Glomerular endothelial cell (primary cell): ENCODE measurements around the gene USP24. TPM values are rescaled to one million over a fixed set of nuclear protein-coding genes. Genes with fewer than 3 reads are reported as not detected.
"Not testable (repeated sequence)": the region's sequence is repeated elsewhere in the genome, so short reads cannot be mapped to it uniquely, and the experiment has no call there.

Experiments
- DNase-seq: peaks from one replicate; pipeline ENCODE4 v3.0.0-alpha.2; 2011; ENCODE audit warnings: low read depth, low spot score; ENCODE audit errors: extremely low read depth
- total RNA-seq: library from RNA; depleted of rRNA; stranded (reverse); fragments of >200 nt; gene quantifications from 2 replicates; pipeline ENCODE4 v1.2.3, GENCODE V29; 2015

Gene USP24
- total RNA-seq, 1 donor from 2014 or later: 28.2 TPM

DNA sequence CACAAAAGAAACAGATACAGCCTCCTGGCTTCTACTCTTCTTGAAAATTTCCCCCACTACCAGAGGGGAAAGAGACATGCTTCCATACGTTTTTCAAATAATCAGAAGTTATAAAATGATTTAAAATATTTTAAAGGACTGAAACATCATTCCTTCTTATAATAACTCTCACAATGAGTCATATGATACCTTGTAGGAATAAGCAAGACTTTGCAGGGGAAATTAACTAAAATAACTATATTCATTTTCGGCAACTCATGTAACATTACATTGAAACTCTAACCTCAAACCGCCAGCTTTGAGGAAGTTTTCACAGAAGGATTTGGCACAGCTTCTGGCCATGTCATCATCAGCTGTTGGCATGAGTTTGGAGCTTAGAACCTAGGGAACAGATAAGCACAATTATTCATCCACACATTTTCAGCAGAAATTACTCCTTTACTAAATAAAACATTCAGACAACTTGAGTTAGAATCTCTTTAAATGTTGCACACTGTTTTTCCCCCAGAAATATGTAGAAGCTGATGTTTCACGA lies 85.9 kb downstream of the USP24 start:
- DNase-seq: no peak

DNA sequence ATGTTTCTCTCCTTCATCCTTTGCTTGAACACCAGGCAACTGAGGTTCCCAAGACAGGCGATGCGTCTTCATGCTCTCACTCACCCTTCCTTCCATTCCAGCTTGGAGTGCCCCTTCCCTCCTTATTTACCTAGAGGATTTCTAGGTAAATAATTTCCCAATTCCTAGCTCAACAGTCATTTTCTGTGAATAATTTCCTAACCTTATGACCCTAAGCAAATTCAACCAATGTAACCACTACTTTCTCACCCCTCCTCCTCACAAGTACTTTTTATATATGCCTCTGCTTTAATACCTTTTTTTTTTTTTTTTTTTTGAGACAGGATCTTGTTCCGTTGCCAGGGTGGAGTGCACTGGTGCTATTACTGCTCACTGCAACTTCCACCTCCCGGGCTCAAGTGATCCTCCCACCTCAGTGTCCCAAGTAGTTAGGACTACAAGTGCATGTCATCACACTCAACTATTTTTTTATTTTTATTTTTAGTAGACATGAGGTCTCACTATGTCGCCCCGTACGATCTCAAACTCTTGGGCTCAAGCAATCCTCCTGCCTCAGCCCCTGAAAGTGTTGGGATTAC lies 86.7 kb downstream of the USP24 start:
- DNase-seq: no peak

DNA sequence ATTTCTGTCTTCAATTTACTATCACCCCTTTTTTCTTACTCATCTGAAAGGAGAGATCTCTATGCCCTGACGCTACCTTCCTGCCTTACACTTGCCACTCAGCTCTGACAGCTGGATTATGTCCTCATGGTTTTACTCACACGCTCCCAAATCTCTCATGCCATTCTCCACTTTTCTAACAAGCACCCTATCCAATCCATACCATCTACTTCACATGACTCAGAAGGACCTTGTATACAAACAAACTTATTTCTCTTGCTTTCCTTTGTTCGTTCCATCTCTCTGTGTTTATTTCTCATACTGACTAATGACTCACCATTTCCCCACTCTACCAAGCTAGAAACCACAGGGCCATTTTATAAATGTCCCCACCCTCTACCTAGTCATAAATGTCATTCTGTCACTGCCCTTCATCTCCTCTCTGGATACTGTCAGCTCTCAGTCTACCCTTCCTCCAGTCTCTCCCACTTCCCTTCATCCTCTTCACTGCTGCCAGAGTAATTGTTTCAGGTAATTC lies 87.3 kb downstream of the USP24 start:
- DNase-seq: no peak

DNA sequence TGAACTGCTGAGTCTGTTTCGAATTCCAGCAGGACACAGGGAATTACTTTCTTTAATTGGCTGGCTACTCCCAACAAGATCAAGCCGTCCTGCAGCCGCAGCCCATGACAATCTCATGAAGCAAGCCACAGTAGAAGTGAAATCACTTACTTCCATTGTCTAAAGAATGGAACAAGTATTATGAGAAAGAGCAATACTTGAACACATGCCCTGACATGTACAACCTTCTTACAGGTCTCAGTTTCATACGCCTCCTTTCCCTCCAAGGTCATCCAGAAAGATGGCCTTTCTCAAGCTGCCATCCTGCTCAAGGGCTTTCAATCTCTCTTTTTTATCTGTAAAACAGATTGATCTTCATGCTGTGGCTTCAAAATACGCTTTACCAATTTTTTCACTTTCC lies 90.7 kb downstream of the USP24 start:
- DNase-seq: no peak

DNA sequence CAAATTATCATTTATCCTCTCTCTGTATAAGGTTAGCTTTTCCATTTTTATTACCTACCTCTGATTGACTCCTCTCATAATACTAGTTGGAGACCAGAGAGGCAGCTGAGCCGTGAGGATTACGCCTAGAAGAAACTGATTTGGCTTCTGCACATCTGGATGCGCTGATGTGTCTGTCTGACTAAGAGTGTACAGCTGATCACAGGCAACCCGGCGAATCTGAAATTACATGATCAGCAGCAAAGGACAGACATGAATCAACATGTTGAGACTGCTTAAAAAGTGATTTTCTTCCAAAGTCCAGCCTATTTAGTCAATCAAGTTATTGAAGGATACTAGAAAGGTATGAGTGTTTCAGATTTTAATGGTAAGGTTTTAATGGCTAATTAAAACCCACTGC lies 94.6 kb downstream of the USP24 start:
- DNase-seq: no peak

DNA sequence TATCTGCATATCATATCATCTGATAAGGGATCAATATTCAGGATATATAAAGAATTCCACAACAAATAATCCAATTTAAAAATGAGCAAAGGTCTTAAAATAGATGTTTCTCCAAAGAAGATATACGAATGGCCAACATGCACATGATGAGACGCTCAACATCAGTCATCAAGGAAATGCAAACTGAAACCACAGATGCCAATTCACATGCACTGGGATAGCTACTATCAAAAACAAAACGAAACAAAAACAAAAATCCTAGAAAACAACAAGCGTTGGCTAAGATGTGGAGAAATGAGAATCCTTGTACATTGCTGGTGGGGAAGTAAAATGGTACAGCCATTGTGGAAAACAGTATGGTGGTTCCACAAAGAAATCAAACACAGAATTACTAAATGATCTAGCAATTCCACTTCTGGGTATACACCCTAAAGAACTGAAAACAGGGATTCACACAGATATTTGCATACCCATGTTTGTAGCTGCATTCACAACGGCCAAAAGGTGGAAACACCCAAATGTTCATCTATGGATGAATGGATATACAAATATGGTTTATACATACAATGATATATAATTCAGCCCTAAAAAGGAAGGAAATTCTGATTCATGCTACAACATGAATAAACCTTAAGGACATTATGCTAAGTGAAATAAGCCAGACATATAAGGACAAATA lies 96.4 kb downstream of the USP24 start:
- no peak for DNase-seq

DNA sequence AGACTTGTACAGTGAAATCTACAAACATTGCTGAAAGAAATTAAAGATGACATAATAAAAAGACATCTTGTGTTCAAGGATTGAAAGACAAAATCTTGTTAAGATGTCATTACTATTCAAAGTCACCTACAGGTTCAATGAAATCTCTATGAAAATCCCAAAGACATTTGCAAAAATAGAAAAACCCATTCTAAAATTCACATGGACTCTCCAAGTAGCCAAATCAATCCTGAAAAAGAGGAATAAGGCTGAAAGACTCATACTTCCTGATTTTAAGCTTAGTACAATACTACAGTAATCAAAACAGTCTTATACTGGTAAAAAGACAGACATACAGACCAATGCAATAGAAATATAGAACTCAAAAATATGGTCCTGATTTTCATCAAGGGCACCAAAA lies 97.2 kb downstream of the USP24 start:
- DNase-seq: no peak

DNA sequence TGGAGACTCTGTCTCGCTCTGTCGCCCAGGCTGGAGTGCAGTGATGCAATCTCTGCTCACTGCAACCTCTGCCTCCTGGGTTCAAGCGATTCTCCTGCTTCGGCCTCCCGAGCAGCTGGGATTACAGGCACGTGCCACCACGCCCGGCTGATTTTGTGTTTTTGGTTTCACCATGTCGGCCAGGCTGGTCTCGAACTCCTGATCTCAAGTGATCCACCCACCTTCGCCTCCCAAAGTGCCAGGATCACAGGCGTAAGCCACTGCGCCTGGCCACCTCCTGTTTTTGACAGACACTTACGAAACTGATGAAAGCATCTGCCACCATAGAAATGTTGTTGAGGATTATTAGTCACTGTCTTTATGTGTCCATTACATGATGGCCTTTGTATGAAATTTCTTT lies 106.2 kb downstream of the USP24 start:
- DNase-seq: not testable (repeated sequence)

DNA sequence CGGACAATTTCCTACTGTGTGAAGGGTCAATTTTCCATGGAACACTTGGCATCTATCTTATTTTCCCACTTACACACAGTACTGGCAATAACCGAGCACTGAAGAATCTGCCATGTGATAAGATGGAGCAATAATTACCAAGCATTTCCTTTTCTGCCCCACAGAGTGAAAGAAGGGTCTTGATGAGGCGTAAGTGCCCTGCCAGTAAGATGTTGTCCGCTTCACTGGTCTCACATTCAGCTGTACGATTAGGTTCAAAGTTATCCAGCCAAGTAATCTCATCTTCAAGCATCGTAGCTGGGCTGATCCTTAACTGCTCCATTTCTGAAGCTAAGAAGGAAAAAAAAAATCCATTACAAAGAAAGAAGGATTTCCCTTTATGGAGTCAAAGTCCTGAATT lies 108.1 kb downstream of the USP24 start:
- DNase-seq: no peak

DNA sequence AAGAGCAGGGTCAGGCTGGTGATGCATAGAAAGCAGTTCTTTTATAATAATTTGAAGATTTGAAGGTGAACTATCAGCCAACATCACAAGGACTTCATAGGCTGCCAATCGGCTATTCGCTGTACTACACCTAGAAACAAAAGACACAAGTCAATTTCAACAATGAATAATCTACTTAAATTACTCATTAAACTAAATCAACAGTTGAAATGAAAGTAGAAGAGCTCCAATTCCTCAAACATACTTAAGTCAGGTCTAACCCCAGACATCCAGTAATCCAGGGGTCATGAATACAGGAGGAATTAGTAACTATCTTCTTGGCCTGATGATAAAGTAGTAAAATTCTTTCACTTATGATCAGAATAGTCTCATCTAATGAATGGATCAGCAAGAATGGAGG lies 111.3 kb downstream of the USP24 start:
- no peak for DNase-seq

DNA sequence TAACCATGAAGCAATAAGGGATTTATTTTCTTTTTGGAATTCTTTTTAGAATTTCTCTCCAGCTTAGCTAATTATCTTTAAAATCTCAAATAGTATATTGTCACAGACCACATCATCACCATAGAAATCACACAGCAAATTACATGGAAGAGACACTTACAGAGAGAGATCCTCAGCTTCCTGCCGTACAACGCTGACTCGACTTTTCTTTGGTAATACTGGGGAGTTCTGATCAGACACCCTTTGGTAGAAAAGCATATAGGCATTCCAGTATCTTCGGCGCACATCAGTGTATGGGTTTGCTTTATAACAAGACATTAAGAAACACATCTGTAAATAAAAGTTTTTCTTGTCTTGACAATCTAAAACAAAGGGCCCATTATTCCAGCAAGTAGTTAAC lies 120.1 kb downstream of the USP24 start:
- no peak for DNase-seq

DNA sequence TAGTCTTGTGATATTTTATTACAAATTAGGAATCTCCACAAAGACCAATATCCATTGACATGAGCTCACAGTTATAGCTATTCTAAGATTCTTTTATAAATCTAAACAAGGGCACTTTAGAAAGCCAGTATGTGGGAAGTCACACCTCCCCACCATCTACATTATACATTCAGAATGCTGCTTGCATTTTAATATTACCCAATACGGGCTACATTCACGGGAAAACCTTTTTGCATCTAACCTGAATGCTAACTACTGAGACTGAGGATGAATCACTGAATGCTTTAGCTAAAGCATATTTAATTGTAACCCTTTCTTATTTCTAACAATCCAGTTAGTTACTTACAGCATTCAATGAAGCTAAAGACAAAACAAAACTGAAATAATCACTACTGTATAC lies 122.7 kb downstream of the USP24 start:
- DNase-seq: no peak

DNA sequence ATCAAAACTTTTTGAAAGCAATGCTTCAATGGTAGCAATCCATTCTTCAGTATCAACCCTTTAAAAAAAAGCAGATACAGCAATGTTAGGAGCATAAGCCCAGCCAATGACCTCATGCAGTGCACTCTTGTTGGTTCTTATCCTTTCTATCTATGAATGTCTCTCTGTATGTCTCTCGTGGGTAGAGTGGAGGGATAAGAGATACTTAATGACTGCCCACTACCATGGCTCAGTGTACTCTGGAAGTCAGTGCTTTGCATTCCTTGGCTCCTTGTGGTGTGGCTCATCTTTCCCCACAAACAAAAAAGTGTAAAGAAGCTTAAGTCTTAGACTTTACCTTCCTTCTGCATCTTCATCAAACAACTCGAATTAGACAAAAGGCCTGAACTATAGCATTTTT lies 125.5 kb downstream of the USP24 start:
- no peak for DNase-seq

DNA sequence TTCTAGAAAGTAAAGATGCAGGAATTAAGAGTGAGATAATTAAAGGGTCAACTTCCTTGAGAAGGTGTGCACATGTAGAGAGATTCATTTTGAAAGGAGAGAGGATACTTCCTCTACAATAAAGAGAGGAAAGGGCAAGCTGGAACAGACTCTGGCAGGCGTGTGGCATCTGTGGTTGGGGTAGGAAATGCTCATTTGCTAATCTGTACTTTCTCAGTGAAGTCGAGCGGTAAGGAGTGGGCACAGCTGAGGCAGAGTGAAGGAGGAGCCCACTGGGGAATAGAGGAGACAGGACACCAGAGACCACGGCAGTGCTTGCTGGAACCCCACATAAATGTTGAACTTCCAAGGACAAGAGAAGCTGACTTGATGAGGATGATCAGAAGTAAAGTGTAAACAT lies 126.8 kb downstream of the USP24 start:
- DNase-seq: no peak

DNA sequence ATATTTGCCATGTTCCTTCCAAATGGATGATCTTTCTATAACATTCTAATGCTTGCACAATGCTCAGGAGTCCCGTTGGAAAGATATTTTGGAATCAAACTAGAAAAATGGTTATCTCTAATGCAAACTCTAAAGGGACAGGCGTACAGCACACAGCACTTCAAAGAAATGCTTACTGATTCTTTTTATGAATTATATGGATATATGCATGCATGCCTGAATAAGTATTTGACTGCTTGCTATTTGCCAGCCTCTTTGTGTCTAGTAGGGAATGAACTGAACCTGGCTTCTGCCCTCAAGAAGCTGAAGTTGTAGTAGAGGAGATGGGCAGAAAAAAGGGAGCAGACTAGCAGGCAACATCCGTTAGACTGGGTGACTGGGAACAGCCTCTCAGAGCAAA lies 127.7 kb downstream of the USP24 start:
- no peak for DNase-seq

DNA sequence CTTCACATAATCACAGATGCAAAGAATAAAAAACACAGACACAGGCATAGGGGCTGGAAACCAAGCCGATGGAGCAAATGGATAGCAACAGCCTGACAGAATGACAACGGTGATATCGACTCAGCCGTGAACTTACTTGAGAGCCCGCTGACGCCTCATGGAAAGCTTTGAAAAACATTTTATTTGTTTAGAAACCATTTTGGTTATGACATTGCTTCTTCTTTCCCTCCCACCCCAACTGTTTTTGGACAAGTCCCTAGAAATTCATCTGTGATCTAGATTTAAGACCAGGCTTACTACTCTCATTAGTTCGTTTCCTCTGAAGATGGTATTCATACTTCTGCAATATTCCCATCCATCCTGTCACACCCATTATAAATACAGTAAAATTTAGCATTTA lies 130.9 kb downstream of the USP24 start:
- no peak for DNase-seq

DNA sequence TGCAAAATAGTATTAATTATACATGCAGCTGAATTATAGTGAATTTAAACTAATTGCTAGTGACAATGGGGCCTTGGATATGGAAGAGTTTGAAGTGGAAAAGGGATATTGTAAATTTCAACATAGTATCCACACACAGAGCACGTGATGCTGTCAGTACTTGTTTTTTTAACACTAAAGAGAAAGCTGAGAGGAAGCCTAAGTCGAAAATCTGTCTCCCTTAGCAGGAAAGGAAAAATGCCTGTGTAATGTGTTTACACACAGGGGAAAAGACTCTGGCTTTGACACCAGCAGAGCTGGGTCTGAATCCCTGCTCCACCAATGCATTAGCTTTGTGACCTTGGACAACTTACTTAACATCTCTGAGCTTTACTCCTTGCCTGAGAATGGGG lies 133.3 kb downstream of the USP24 start:
- DNase-seq: no peak

DNA sequence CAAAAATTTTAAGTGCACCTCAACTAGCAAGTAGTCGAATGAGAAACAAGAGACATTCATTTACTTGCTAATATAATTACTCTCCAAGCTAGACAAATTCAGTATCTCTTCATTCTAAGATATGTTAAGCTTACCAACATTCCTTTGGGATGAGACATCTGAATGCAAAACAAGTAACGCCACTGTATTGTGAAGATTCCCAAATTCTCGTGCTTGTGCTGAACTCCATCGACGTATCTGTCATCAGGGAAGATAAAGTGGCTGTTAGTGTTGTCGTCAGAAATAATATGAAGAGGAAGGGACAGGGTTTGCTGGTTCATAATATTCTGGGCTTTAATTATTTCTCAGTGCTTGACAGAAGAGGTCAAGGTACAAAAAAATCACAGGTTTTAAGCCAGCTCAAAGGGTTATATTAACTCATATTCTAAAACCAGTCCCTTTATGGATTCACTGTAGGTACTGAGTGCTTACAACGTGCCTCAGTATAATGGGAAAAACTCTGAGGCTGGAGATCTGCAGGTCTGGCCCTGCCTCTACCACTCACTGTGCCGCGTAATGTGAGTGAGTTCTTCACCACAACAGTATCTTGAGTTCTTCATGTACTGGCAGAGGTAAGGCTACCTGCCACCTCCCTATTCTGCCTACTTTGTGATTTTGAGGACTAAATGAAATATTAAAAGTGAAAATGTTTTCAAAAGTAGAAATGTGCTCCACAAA lies 133.8 kb downstream of the USP24 start:
- DNase-seq: peak; percentile 16

DNA sequence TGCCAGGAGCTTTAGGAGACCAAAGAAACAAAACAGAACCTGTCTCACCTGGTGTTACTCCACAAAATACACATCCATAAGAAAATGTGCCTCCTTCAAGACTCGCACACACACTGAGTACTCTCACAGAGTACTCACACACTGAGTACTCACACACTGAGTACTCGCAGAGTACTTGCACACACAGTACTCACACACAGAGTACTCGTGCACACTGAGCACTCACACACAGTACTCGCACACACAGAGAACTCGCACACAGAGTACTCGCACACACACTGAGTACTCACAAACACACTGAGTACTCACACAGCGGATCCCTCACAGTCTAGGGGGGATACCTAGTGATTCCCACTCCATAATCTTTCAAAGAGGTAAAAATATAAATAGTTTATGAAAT lies 135.5 kb downstream of the USP24 start:
- no peak for DNase-seq

DNA sequence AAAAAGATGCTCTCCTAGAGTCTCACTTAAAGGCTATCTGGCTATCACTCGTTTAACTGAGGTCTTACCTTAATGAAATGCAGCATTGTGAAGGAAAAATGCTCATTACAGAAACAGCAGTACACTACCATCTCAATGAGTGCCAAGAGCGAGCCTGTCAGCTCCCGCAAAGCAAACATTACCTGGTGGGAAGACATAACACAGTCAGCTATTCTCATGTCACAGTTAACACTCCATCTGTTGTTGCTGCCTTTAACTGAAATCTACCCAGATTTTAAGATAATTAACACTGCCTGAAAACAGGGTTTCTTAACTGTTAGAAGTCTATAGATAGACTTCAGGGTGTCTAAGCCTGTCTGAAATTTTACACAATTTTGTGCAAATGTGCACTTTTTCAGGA lies 136.7 kb downstream of the USP24 start:
- DNase-seq: no peak

DNA sequence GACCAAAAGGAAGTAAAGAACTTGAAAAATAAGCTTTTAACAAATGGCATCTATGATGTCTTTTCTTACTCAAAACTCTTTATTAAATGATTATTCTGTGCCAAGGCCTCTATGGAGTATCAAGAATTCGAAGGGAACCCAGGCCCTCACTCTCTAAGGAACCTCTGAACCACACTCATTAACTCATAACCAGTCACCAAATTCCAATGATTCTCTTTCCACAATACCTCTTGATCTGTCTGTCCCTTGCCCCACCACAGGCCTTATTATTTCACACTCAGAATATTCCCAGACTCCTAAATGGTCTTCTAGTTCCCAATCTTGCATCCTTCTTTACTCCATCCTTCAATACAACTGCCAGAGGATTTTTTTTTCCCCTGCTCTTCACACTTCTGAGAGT lies 138.8 kb downstream of the USP24 start:
- DNase-seq: no peak

DNA sequence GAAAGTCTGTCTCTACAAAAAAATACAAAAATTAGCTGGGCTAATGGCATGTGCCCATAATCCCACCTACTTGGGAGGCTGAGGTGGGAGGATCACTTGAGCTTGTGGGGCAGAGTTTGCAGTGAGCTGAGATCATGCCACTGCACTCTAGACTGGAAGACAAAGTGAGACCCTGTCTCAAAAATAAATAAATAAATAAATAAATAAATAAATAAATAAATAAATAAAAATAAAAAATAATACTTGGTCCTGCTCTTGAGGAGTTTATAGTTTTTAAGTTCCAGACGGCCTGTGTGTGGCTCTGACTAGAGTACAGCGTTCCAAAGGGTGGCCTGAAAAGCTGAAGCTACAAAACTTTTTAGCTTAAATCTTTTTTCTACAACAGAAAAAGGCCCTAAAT lies 140.7 kb downstream of the USP24 start:
- no peak for DNase-seq
